Measurements from ENCODE around the gene MBP. TPM values are rescaled to one million over a fixed set of nuclear protein-coding genes. Genes with fewer than 3 reads are reported as not detected.

The MBP gene
- total and polyA plus RNA-seq, 10 of the 15 experiments (the other 5 are each of a cell fraction or from before 2014, with no cell fraction given): 12.2 to 67.8 (median 42.1) TPM

DNA sequence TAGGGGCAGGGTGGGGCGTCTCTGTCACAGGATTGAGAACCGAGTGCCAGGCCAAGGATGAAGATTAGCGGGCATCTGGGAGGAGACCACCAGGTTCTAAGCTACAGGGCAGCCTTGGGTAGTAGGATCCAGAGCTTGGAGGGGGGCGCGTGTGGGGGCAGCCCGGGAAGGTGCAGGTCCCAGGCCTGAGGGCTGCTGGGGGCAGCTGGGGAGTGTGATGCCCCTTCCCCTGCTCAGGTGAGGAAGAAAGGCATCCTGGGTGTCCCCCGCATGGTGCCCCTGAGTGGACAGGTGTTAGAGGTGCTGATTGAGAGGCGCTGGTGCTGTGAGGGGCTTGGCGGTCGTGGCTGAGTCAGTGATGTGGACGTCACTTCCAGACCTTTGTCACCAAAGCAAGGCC is 33.9 kb upstream of the MBP start:
- WGBS (ENCODE audit: insufficient coverage, insufficient replicate concordance, low lambda C conversion rate, missing lambda C conversion rate): 39% methylated on average over 10 of the region's 11 CpGs
- BruUV-seq (replicated peaks): no TSS peak

More for the DNA sequence above, 33.9 kb upstream of the MBP start:
- H3K36me3 ChIP-seq (ENCODE audit: control insufficient read depth in 2 of 2, insufficient read depth in 2 of 2, low read length in 1 of 2): no peaks in the 10 kb centered on the region
- TF ChIP-seq, protein P1, sequence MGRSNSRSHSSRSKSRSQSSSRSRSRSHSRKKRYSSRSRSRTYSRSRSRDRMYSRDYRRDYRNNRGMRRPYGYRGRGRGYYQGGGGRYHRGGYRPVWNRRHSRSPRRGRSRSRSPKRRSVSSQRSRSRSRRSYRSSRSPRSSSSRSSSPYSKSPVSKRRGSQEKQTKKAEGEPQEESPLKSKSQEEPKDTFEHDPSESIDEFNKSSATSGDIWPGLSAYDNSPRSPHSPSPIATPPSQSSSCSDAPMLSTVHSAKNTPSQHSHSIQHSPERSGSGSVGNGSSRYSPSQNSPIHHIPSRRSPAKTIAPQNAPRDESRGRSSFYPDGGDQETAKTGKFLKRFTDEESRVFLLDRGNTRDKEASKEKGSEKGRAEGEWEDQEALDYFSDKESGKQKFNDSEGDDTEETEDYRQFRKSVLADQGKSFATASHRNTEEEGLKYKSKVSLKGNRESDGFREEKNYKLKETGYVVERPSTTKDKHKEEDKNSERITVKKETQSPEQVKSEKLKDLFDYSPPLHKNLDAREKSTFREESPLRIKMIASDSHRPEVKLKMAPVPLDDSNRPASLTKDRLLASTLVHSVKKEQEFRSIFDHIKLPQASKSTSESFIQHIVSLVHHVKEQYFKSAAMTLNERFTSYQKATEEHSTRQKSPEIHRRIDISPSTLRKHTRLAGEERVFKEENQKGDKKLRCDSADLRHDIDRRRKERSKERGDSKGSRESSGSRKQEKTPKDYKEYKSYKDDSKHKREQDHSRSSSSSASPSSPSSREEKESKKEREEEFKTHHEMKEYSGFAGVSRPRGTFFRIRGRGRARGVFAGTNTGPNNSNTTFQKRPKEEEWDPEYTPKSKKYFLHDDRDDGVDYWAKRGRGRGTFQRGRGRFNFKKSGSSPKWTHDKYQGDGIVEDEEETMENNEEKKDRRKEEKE (IDR thresholded peaks at IDR 0.05): no peak
- TF ChIP-seq, protein P2, sequence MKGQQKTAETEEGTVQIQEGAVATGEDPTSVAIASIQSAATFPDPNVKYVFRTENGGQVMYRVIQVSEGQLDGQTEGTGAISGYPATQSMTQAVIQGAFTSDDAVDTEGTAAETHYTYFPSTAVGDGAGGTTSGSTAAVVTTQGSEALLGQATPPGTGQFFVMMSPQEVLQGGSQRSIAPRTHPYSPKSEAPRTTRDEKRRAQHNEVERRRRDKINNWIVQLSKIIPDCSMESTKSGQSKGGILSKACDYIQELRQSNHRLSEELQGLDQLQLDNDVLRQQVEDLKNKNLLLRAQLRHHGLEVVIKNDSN (IDR thresholded peaks at IDR 0.05; ENCODE audit: borderline replicate concordance, extremely low read length, insufficient read depth, low read depth, low read length): no peak
- no peak for TF ChIP-seq SP1 (IDR thresholded peaks at IDR 0.05; ENCODE audit: low read depth, low read length)
- TF ChIP-seq SUZ12 (IDR thresholded peaks at IDR 0.05; ENCODE audit: unreplicated experiment): no peak
- TF ChIP-seq RB1 (IDR thresholded peaks at IDR 0.05; ENCODE audit: borderline replicate concordance): no peak
- TF ChIP-seq MYC (IDR thresholded peaks at IDR 0.05; ENCODE audit: insufficient read depth, insufficient read length, insufficient replicate concordance, low read length, severe bottlenecking): no peak
- no peak for TF ChIP-seq RFX5 (IDR thresholded peaks at IDR 0.05; ENCODE audit: low read depth, low read length)
- TF ChIP-seq WRNIP1 (IDR thresholded peaks at IDR 0.05; ENCODE audit: borderline replicate concordance, low read depth, low read length): no peak
- TF ChIP-seq, protein P3, sequence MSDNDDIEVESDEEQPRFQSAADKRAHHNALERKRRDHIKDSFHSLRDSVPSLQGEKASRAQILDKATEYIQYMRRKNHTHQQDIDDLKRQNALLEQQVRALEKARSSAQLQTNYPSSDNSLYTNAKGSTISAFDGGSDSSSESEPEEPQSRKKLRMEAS (IDR thresholded peaks at IDR 0.05; ENCODE audit: low read depth, low read length): no peak
- no peak for TF ChIP-seq BACH1 (IDR thresholded peaks at IDR 0.05; ENCODE audit: borderline replicate concordance)
- TF ChIP-seq KAT2A (conservative IDR thresholded peaks at IDR 0.05; ENCODE audit: control insufficient read depth, low read depth, low read length): no peak
- TF ChIP-seq NR2F1 (conservative IDR thresholded peaks at IDR 0.05): no peak
- no peak for TF ChIP-seq RCOR1 (conservative IDR thresholded peaks at IDR 0.05; ENCODE audit: low read depth, low read length)
- no peak for TF ChIP-seq STAT1 (conservative IDR thresholded peaks at IDR 0.05)
- no peak for TF ChIP-seq CHD1 (IDR thresholded peaks at IDR 0.05; ENCODE audit: low read depth, low read length)
- ATAC-seq: no peak
- no peak for DNase-seq (ENCODE audit: low read depth, low spot score)
- no peak overlapping the region for H3K27ac ChIP-seq (ENCODE audit: control insufficient read depth, insufficient read depth)
- intact Hi-C loops (cut with micrococcal nuclease; ENCODE audit: unreplicated experiment): no loop called here
- H4K20me1 ChIP-seq (ENCODE audit: control insufficient read depth, insufficient read depth): no peaks in the 10 kb centered on the region
- SMC1A ChIA-PET (ENCODE audit: uncharacterized antibody, unreplicated experiment): interaction anchor here (1.9 kb wide), 1 partner anchor 45 kb away, joined by 5 read pairs; no protein-coding TSS in a partner anchor
- no peaks in the 10 kb centered on the region for H3K79me2 ChIP-seq (ENCODE audit: control insufficient read depth, insufficient read depth, low read length)
- CTCF ChIA-PET: interaction anchor here (1.1 kb wide), 1 partner anchor 11 kb away, joined by 3 read pairs; no protein-coding TSS in a partner anchor
- no peaks in the 10 kb centered on the region for H3K27me3 ChIP-seq (replicated peaks in 1 of 2; ENCODE audit: control insufficient read depth in 2 of 2, insufficient read depth in 2 of 2, low read length in 1 of 2)
- H3K4me3 ChIP-seq: no peak overlapping the region
- in situ Hi-C loops (cut with MboI): no loop called here
- POLR2A ChIA-PET: no interaction called here
- RAD21 ChIA-PET (ENCODE audit: unreplicated experiment): no interaction called here
- H3K4me1 ChIP-seq (ENCODE audit: control insufficient read depth, insufficient read depth, low read length): peaks cover 2% of the 10 kb centered on the region
- no peak overlapping the region for H3K4me2 ChIP-seq (ENCODE audit: control insufficient read depth, insufficient read depth)
- H3K9ac ChIP-seq (ENCODE audit: control insufficient read depth, insufficient read depth, low read length): no peak overlapping the region
- no peak overlapping the region for H2AFZ ChIP-seq (ENCODE audit: control insufficient read depth, low read depth, low read length)
- no peaks in the 10 kb centered on the region for H3K9me3 ChIP-seq (replicated peaks; ENCODE audit: control insufficient read depth, insufficient read depth, low read length)
- no peak for FAIRE-seq

All from GM12878 (cell line).